GM12874 (cell line): ENCODE results near the gene FAM50A.

Experiments
- CTCF ChIP-seq: IDR thresholded peaks from 2 replicates; pipeline ENCODE4 v1.5.1; 2011; ENCODE audit warnings: low read depth, mild to moderate bottlenecking, control low read depth, low read length, moderate library complexity; ENCODE audit not compliant: insufficient read depth

The FAM50A gene

GRCh38 chrX:154401045-154401799 is 42.7 kb upstream of the FAM50A start:
- no peak for TF ChIP-seq CTCF

- TF ChIP-seq CTCF: no peak
Measured at GRCh38 chrX:154401918-154402621, 41.9 kb upstream of the FAM50A start.

GRCh38 chrX:154402622-154403127 is 41.3 kb upstream of the FAM50A start:
- TF ChIP-seq CTCF: no peak

- no peak for TF ChIP-seq CTCF
Measured at GRCh38 chrX:154403192-154403591, 40.7 kb upstream of the FAM50A start.

GRCh38 chrX:154403858-154404257 is 40.1 kb upstream of the FAM50A start:
- TF ChIP-seq CTCF: no peak

GRCh38 chrX:154404625-154405192 is 39.2 kb upstream of the FAM50A start:
- TF ChIP-seq CTCF: no peak

GRCh38 chrX:154408659-154409221 is 35.2 kb upstream of the FAM50A start:
- TF ChIP-seq CTCF: no peak
